Activated T-helper 1 cell treated with Interleukin-2 at 50 U/mL for 16 hours (primary cell): ENCODE measurements around the gene CCL25.
A peak's percentile ranks its signal among the peaks of the same experiment; 100 is the strongest.
"Not testable (repeated sequence)": the region's sequence is repeated elsewhere in the genome, so short reads cannot be mapped to it uniquely, and the experiment has no call there.

Experiments
- DNase-seq: peaks from one replicate; pipeline ENCODE4 v3.0.0-alpha.2; 2020; ENCODE audit warnings: low read depth

The CCL25 gene, protein sequence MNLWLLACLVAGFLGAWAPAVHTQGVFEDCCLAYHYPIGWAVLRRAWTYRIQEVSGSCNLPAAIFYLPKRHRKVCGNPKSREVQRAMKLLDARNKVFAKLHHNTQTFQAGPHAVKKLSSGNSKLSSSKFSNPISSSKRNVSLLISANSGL

DNA sequence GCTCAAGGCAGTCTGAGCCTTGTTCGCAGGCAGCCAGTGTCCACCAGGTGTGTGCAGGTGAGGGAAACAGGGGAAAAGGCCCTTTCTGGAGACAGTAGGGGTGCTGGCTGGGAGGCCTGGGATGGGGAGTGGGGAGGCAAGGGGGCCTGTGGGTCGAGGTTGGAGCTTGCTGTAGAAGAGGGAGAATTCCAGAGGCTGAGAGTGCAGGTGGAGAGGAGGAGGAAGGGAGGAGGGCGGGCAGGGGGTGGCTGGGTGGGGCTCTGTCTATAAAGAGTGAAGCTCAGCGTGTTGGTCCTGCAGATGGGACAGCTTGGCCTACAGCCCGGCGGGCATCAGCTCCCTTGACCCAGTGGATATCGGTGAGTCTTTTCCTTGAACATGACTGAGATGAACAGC, at the start of gene CCL25:
TSS of gene CCL25 (plus strand) at position 297 of the 396 bp plus-strand sequence. CDS start 290 bp downstream, outside the sequence.
- no peak for DNase-seq

DNA sequence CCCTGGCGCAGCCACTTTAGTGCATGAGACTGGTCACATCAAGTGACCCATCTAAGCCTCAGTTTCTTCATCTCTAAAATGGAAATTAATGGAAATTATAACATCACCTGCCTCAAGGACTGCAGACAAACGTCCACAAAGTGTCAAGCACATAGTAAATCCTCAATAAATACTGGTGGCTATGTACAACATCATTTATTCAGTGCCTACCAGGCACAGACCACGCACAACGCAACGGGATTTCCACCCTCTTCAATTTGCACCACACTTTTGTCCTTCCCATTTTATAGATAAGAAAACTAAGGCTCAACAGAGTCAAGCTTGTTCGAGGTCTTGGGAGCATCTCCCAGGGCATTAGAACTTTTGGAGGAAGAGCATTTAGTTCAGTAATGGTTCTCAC, 48.6 kb upstream of the CCL25 start:
- DNase-seq: no peak

DNA sequence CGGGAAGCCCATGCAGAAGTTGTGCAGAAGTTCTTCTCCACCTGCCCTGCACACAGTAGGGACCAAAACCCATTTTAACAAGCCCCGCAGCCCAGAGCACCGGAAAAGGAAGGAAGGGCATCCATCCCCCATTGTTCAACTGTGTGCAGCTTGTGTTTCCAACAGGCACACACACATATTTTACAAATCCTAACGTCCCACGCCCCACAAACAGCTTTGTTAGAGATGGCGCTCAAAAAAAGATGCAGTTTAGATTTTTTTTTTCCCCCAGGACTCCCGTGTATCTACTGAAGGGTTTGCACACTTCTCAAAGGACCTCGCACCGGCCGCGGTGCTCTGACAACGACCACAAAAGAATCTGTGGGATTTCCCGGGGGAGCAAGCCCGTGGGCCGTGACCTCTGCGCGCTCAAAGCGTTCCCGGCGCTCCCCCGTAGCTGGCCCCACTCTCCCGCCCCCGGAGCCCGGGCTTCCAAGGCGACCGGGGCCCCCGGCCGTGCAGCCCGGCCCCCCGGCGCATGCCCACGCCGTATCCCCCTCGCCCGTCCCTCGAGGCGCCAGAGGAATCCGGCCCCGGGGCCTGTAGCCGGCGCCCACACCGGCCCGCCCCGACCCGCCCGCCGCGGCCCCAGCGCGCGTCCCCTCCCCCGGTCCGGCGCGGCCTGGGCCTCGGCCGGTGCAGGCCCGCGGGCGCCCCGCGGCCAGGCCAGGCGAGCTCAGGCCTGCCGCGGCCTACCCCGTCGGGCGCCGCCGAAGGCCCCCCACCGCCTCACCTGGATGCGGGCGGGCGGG, 47.6 kb upstream of the CCL25 start:
- no peak for DNase-seq

DNA sequence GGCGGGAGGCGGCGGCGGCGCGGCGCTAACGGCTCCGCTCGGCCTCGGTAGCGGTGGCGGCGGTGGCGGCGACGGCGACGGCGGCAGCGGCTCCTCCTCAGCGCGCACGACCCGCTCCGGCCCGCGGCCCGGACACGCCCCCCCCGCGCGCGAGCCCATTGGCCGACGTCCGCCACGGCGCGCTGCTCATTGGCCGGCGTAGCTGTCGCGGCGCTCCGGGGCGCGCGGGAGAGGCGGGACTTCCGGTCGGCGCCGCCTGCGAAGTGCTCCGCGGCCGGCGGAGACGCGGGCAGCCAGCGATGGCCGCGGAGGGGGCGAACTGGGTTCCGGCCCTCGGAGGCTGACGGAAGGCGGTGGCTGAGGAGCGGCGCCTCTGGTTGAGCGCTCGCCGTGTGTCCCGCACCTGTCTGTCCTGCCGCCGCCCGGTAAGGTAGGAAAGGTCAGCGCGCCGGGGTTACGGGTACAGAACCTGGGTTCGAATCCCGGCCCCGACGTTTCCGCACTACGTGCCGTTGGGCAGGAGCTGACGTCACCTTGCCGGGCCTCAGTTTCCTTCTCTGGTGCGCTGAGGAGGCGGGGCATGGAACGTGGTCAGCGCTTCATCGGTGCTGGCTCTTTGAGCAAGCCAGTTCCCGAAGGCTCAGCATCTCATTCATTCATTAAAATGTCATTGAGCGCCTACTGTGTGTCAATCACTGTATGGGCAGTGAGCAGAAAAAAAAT, 46.9 kb upstream of the CCL25 start, which contains the start of gene ELAVL1:
TSS of gene ELAVL1 (minus strand) at position 108 of the 723 bp plus-strand sequence. CDS start 13,826 bp downstream, outside the sequence.
- peak; percentile 88 for DNase-seq

DNA sequence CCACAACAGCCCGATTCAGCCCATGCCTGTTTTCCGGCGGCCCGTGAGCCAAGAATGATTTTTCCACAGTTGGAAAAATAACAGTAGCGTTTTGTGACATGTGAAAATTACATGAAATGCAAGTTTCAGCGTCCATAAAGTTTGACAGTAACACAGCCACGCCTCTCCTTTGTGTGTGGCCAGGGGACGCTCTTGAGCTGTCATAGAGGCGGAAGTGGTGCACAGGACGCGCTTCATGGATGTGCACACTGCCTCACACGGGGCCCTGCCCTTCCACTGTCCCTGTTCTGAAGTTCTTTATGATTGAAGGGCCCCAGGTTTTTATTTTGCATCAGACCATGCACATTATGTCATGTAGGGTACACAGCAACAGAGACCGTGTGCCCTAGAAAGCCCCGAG, 34.8 kb upstream of the CCL25 start:
- DNase-seq: no peak

DNA sequence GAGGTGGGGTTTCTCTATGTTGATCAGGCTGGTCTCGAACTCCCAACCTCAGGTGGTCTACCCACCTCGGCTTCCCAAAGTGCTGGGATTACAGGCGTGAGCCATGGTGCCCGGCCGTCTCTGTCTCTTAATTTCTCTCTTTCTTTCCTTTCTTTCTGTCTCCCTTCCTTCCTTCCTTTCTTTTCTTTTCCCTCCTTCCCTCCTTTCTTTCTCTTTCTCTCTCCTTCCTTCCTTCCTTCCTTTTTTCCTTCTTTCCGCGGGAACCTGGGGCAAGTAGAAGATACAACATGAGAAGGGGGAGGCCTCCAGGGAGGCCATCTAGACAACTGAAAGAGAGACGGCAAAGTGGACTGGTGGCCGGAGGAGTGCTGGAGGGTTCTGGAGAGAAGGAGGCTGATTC, 31.9 kb upstream of the CCL25 start:
- DNase-seq: no peak

DNA sequence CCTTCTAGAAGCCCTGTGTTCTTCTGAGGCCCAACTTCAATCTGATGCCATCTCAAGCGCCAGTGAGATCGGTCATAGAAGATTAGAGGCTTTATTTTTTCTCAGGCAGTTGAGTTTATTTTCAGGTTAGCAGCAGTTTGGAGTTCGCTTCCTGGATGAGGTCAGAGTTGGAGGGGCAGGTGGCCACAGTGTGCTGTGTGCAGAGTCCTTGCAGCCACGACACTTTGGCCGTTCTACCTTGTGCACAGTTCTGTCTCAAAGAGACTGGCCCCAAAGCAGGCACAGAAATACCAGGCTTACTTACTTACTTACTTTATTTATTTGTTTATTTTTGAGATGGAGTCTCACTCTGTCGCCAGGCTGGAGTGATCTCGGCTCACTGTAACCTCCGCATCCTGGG, 31.2 kb upstream of the CCL25 start:
- DNase-seq: no peak

DNA sequence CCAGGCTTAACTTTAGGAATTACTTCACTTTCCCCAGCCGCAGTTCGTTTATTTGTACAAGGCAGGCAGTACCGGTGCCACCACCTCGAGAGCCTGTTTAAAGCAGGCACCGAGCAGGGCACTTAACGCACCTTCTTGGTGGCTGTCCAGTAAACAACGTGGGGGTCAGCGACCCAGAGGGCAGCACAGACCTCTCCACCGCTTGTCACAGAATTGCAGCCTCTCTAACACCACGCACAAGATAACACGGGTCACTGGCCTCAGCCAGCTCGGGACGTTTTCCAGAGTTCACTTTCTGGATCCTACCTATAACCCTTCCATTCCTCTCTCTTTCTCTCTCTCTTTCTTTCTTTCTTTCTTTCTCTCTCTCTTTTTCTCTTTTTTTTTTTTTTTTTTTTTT, 30.3 kb upstream of the CCL25 start:
- DNase-seq: no peak

GRCh38 chr19:8023371-8023770, 29.2 kb upstream of the CCL25 start:
- no peak for DNase-seq

- DNase-seq: not testable (repeated sequence)
These were observed 28.3 kb upstream of the CCL25 start for GRCh38 chr19:8024256-8024655.

GRCh38 chr19:8025316-8025715, 27.2 kb upstream of the CCL25 start:
- DNase-seq: no peak

DNA sequence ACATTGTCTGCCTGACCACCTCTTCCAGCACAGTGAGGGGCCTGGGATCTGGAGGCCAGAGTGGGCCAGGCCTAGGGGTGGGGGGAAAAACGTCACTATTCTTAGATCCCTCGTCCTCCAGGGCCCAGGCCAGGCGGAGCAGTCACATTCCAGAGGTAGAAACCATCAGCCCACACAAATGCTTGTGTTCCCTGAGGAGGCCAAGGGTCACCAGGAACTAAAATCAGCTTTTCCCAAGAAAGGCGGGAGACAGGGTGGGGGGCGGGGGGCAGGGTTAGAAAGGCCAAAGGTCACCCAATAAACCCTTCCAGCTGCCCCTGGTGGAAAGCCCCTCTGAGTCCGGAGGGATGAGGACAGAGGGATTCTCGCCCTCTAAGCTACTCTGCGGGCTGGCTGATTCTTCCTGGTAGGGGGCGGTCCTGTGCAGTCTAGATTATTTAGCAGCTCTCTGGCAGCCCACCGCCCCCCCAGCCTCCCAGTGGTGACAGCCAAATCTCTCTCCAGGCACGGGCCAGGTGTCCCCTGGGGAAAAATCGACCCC, 23.5 kb upstream of the CCL25 start:
- DNase-seq: no peak

GRCh38 chr19:8030960-8031359, 21.6 kb upstream of the CCL25 start:
- no peak for DNase-seq

- DNase-seq: not testable (repeated sequence)
These were observed 19.0 kb upstream of the CCL25 start for GRCh38 chr19:8033287-8034177.

- no peak for DNase-seq
These were observed 18.4 kb upstream of the CCL25 start for GRCh38 chr19:8034178-8034525.

DNA sequence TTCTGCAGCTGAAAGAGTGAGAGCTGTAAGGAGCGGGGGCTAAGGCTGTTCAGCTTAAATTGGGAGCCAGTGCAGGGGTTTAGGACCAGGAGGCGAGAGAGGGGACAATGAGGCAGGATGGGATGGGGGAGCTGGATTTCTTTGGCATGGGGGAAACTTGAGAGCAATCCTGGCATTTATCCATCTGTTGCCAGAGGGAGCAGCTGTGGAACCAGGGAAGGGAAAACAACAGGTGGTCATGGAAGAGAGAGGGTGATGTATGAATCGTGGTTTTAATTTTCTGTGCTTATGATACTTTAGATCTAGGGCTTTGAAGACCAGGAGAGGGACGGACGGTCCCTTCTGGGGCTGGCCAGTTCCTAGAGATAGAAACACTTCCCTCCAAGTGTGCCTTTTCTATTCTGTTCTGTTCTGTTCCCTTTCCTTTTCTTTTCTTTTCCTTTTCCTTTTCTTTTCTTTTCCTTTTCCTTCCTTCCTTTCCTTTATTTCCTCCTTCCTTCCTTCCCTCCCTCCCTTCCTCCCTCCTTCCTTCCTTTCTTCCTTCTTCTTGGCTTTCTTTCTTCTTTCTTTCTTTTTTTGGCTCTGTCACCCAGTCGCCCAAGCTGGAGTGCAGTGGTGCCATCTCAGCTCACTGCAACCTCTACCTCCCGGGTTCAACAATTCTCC, 16.0 kb upstream of the CCL25 start:
- no peak for DNase-seq

DNA sequence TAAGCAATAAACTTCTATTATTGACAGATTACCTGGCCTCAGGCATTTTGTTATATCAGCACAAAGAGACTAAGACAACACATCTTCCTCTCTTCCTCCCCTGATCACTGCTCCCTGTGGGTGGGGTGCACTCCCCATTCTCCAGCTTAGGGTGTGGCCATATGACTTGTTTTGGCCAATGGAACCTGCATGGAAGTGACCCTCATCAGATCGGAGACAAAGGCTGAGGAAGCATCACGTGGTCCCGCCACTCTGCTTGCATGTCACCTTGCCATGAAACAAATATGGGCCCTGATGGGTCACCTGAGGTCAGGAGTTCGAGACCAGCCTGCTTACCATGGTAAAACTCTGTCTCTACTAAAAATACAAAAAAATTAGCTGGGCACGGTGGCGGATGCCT, 13.7 kb upstream of the CCL25 start:
- DNase-seq: no peak

DNA sequence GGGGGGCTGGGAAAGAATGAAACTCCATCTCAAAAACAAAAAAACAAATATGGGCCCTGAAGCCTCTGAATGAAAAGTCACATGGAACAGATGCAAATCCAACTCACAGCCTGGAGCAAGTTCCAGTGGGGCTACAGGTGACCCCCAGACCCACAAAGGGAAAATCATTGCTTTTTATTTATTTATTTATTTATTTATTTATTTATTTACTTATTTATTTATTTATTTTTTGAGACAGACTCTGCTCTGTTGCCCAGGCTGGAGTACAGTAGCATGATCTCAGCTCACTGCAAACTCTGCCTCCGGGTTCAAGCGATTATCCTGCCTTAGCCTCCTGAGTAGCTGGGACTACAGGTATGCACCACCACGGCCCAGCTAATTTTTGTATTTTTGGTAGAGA, 13.3 kb upstream of the CCL25 start:
- DNase-seq: no peak

DNA sequence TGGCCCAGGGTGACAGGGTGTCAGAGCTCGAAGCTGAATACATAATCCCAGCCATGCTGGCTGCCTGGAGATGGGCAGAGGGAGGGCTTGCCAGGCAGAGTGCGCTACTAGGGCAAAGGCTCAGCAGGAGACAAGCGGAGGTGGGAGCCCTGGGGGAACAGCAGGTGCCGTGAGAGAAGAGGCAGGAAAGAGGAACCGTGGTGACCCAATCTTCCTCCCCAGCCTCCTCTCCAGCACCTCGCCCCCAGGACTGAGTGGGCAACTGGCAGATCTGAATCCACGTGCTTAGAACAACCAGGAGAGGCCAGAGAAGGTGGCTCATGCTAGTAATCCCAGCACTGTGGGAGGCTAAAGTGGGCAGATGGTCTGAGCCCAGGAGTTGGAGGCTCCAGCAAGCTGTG, 11.0 kb upstream of the CCL25 start:
- DNase-seq: no peak

GRCh38 chr19:8042900-8043299, 9.7 kb upstream of the CCL25 start:
- no peak for DNase-seq

DNA sequence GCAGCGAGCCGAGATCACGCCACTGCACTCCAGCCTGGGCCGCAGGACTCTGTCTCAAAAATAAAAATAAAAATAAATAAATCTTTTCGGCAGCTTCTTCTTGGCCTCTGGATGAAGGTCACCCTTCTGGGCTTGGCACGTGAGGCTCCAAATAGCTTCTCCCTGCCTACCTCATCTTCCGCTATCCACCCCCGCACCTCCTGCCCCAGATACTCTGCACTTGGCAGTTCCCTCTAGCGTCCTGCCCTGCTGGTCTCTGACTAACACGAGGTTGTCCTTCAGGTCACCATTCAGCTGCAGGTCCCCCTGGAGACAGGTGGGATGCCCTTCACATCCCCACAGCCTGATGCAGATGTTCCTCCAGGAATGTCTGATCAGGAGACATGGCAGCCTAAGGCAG, 8.5 kb upstream of the CCL25 start:
- DNase-seq: no peak
